HG02852 (cell line): ENCODE measurements around the gene EID2B.

Experiments used
- ATAC-seq: cut with Tn5 transposase; IDR thresholded peaks from one replicate; pipeline ENCODE4 v1.9.1; 2021; ENCODE audit warnings: mild to moderate bottlenecking, moderate library complexity; ENCODE audit not compliant: unreplicated experiment

Gene EID2B

DNA sequence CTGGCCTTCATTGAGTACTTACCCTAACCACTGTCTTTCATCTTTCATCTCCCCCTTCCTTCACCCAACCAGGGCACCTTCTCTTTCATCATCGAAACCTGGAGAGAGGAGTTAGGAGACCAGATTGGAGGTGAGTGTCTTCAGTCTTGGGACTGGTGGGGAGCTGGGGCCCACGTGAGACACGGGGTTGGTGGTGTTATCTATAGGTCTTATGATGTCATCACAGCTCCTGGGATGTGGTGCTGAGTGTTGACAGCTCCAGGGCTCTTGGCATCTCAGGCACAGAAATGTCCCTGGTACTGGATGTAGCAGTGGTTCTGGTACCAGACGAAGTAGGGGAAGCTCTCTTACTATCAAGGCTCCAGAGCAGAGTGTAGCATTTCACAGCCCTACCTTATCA lies 32.1 kb downstream of the EID2B start:
- no peak for ATAC-seq

DNA sequence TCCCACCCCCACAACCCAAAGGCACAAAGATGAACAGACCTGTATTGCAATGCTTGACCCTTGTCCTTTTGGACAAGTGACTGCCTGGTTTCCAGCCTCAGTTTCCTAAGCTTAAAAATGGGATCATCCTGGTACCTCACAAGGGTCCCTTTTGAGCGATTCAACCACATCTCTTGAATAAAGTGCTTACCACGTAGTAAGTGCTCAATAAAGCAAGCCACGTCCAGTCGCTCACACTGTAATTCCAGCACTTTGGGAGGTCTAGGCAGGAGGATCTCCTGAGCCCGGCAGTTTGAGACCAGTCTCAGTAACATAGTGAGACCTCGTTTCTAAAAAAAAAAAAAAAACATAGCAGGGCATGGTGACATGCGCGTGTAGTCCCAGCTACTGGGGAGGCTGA lies 32.7 kb downstream of the EID2B start:
- no peak for ATAC-seq

DNA sequence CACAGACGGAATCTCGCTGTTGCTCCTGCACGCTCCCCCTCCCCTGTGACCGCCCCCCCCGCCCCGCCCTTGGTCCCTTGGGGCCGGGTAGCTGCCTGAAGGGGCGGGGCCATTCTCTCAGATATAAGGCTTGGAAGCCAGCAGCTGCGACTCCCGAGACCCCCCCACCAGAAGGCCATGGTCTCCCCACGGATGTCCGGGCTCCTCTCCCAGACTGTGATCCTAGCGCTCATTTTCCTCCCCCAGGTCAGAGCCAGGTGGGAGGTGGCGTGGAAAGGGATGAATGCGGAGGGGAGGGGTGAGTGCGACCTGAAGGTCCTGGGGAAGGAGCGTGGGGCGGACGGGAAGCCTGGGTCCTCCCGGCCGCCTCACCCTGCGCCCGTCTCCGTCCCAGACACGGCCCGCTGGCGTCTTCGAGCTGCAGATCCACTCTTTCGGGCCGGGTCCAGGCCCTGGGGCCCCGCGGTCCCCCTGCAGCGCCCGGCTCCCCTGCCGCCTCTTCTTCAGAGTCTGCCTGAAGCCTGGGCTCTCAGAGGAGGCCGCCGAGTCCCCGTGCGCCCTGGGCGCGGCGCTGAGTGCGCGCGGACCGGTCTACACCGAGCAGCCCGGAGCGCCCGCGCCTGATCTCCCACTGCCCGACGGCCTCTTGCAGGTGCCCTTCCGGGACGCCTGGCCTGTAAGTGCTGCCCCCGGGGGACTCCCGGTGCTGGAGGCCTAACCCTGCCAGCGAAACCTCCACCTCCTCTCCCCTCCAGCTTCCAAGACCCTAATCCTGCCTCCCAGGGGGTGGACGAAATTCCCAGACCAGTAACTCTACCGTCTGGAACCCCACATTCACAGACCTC lies 33.6 kb downstream of the EID2B start, which contains the start of gene DLL3:
DLL3 (plus strand) TSS at position 150 of the 845 bp plus-strand sequence; CDS start at position 178, 28 bp downstream.
- ATAC-seq = no peak

DNA sequence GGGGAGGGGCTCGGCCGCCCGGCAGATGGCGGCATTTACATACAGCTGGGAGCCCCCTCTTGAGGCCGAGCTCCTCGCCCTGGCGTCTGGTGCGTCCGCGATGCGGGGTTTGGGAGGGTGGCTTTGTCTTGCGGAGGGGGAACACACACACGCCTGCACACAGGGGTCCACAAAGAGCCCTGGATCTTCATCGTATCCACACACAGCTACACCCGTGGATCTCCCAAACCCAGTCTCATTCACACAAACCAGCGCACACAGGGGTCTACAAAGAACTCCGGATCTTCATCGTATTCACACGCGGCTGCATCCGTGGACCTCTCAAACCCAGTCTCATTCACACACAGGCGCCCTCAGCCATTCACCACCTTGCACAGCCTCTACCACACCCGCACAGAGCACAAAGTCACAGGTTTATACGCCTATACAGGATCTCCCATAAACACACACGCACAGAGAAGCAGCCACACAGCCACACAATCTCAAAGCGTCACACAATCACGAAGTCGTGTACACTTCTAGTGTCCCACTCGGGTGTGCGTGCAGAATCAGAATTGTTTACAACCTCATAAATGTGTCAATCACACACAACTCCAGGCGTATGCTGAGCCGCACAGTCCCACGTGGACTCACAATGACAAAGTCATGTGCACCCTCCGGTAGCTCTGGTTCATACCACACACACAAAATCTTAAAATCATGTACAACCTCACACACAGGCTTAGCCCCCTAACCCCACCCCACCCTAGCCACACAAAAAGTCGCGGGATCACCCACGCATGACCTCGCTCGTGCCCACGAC lies 34.5 kb downstream of the EID2B start:
- ATAC-seq = no peak

DNA sequence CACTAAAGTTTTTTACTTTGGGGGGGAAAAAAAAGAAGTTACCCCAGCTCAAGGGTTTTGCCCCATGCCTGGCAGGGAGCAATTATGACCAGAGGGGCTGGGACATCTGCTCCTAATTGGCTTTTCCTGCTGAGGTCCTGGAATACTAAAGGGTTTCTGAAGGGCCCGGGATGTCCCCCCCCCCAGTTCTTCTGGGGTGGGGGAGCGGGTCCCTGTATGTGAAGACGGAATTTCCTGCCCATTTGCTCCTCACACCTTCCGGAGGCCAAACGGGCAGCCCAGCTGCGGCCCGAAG lies 35.0 kb downstream of the EID2B start:
- no peak for ATAC-seq

DNA sequence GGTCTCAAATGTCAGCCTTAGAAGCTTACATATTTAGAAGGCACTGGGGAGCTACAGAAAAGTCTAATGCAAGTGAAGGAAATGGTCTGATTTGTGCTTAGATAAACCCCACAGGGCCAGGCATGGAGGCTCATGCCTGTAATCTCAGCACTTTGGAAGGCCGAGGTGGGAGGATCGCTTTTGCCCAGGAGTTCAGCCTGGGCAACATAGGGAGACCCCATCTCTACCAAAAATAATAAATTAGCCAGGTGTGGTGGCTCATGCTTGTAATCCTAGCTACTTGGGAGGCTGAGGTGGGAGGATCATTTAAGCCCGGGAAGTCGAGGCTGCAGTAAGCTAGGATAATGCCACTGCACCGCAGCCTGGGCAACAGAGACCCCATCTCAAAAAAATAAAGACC lies 36.6 kb downstream of the EID2B start:
- ATAC-seq = no peak

DNA sequence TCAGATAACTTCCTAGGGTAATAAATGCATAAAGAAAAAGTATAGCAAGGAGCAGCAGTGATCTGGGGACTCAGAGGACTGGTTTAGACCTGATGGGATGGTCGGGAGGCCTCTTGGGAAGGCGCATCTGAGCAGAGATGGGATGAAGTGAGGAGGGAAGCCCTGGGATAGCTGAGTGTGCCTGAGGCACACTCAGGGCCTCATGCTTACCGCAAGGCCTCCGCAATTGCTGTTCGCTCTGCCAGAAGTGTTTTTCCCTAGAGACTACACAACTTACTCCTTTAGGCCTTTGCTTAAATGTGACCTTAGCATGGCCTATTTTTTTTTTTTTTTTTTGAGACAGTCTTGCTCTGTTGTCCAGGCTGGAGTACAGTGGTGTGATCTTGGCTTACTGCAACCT lies 38.0 kb downstream of the EID2B start:
- no peak for ATAC-seq

DNA sequence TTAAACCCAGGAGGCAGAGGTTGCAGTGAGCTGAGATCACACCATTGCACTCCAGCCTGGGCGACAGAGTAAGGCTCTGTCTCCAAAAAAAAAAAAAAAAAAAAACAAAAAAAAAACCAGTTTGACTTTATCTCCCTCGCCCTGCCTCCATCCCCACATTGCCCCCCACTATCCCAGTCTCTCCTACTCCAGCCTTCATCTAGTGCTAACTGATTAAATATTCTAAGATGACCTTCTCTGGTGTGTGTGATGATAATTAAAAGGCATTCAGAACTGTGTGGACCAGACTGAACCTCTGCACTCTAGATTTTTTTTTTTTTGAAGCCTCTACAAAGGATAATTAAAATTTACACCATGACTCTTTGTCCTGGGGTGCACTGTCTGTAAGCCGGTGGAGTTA lies 39.9 kb downstream of the EID2B start:
- no peak for ATAC-seq

DNA sequence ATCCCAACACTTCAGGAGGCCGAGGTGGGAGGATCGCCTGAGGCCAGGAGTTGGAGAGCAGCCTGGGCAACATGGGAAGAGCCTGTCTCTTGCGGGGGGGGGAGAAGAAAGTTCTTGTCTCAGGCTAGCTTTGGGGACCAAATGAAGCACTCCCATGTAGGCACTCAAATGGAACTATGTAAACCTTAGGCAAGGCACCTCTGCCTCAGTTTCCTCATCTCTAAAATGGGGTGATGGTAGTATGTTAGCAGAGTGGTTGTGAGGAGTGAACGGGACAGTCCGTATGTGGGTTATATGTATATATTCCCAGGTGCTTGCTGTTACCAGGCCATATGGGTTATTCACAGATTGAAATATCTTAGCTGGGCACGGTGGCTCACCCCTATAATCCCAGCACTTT lies 40.4 kb downstream of the EID2B start:
- ATAC-seq = no peak

DNA sequence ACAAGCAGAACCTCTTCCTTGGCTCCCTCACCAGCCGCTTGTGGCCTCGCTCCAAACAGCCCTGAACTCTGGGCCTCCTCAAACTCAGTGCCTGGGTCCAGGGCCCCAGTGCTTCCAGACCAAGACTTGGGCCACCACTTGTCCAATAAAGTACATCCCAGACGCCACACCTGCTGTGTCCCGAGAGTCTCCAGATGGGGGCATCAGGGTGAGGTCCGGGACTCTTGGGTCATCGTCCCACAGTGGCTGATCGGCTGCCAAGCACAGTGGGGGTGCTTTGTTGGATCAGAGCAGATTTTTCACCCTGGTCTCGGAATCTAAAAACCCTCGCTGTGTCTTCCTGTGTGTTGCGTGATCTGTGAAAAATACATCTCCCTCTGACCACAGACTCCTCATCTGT lies 42.9 kb downstream of the EID2B start:
- ATAC-seq = no peak

DNA sequence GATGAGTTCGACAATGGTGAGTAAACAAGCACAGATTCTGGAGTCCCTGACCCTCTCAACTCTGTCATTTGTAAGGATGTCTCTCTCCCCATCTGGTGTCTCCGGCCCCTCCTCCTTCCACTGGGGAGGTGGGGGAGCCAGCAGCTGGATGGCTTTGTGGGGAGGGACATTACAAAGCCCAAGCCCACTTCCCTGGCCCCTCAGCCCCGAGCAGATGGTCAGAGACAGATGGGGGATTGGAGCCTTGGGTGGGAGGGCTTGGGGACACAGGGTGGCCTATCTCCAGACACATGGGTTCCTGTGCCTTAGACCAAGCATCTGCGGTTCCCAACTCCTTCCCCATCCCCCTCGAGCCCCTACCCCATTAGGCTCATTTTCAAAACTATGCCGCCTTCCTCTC lies 49.5 kb downstream of the EID2B start:
- ATAC-seq = no peak

DNA sequence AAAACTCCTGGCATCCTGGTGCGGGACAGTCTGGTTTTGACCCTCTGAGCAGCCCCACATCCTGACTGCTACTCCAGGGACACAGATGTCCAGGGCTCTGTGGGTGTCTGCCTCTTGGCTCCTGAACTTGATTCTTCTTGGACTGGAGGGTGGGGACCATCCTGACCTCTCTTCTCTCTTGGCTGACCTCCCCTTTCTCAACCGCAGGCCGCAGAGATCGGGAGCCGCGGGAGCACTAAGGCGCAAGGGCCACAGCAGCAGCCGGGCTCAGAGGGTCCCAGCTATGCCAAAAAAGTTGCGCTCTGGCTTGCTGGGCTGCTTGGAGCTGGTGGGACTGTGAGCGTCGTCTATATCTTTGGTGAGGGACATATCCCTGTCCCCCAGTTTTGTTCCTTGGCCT lies 51.0 kb downstream of the EID2B start:
- ATAC-seq = no peak

DNA sequence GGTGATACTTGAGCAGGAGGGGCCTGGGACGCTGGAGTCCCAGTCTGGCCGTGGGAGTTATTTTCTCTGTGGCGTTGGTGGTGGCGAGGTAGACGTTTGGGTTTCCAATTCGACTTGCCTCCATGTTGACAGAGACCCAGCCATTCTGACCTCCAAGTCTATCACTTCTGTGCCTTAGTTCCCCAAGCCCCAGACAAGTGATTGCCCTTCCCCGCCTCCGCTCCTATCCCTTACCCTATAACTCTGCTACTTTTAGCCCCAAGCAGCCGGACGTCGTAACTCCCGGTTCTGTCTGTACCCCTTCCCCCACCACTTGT lies 51.5 kb downstream of the EID2B start:
- no peak for ATAC-seq
